Chondrocyte (in vitro differentiated cells): ENCODE results near the gene BTG1. TPM values are rescaled to one million over a fixed set of nuclear protein-coding genes. Genes with fewer than 3 reads are reported as not detected.

Source experiments
- DNase-seq: peaks from one replicate; pipeline ENCODE4 v3.0.0; 2021; ENCODE audit warnings: mixed read lengths, low spot score
- H3K27ac Mint-ChIP-seq: one replicate; pipeline ENCODE4 v1.8.0; 2021; ENCODE audit warnings: mild to moderate bottlenecking, moderate library complexity, mixed read lengths; ENCODE audit not compliant: unreplicated experiment
- H3K27me3 Mint-ChIP-seq: 2 replicates; pipeline ENCODE4 v1.8.0; 2021; ENCODE audit warnings: low read depth, mixed read lengths
- H3K36me3 Mint-ChIP-seq: 2 replicates; pipeline ENCODE4 v1.8.0; 2021; ENCODE audit warnings: low read depth, mixed read lengths
- H3K4me1 Mint-ChIP-seq: 2 replicates; pipeline ENCODE4 v1.8.0; 2021; ENCODE audit warnings: low read depth, mild to moderate bottlenecking, mixed read lengths
- H3K4me3 Mint-ChIP-seq: one replicate; pipeline ENCODE4 v1.8.0; 2021; ENCODE audit warnings: mild to moderate bottlenecking, moderate library complexity, mixed read lengths; ENCODE audit not compliant: unreplicated experiment
- H3K9me3 Mint-ChIP-seq: 2 replicates; pipeline ENCODE4 v1.8.0; 2021; ENCODE audit warnings: low read depth, mixed read lengths
- CTCF ChIP-seq: fragments of 200-600 bp; sonication (generic); IDR thresholded peaks from 2 replicates; pipeline ENCODE4 v1.5.0; 2021; ENCODE audit warnings: antibody characterized with exemption, mild to moderate bottlenecking, moderate library complexity
- total RNA-seq: library from RNA; stranded (reverse); gene quantifications from 3 replicates; pipeline ENCODE4 v1.2.1, GENCODE V29; 2021

BTG1 gene
- total RNA-seq, 1 donor from 2014 or later, result 53.6 TPM

DNA sequence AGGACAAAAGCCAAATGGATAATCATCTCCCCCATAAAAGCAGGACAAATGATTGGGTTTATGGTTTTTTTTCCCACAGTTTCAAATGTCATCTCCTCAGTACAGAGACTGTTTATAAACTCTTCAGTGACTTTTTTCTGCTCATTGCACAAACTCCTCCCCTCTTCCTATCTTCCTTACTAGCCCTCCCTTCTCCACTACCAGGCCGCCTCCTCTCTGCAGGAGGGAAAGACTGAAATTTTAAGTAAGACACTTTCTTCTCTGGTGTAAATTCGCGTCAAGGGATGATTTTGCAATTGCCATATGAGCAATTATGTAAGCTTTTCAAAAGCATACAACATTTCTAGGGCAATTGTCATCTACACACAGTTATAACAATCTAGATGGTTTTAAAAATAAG is 37.0 kb downstream of the BTG1 start:
- Mint-ChIP-seq H3K4me3 (no peak overlapping the region), H3K36me3 (no peaks in the 10 kb centered on the region), H3K4me1 (peaks cover 6% of the 10 kb centered on the region), H3K27ac (no peak overlapping the region), H3K9me3 (no peaks in the 10 kb centered on the region), H3K27me3 (no peaks in the 10 kb centered on the region)
- TF ChIP-seq CTCF, result peak; percentile 22
- no peak for DNase-seq

DNA sequence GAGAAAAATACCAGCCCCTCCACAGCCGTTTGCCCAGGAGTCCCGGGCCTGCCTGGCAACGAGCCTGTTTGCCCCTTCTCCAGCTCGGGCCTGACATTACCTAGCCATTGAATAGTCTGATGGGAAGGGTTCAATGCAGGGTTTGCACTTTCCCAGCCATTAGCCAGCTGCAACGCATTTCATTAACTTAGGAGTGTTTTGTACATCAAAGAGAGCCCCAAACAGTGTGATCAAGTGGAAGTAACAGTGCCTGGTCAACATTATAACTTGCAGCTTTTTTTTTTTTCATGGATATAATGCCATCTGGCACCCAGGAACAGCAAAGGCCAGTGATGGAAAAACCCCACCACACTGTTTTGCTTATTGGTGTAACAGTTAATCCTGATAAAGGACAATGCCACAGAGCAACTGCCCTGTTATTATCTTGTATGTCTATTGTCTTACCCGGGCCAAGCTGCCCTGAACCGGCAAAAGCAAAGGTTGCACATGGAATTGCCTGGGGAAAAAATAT is 38.0 kb downstream of the BTG1 start:
- Mint-ChIP-seq H3K27me3 (no peaks in the 10 kb centered on the region), H3K27ac (no peak overlapping the region), H3K4me3 (no peak overlapping the region), H3K36me3 (no peaks in the 10 kb centered on the region), H3K9me3 (no peaks in the 10 kb centered on the region), H3K4me1 (peaks cover 6% of the 10 kb centered on the region)
- TF ChIP-seq CTCF, result no peak
- DNase-seq, result no peak

DNA sequence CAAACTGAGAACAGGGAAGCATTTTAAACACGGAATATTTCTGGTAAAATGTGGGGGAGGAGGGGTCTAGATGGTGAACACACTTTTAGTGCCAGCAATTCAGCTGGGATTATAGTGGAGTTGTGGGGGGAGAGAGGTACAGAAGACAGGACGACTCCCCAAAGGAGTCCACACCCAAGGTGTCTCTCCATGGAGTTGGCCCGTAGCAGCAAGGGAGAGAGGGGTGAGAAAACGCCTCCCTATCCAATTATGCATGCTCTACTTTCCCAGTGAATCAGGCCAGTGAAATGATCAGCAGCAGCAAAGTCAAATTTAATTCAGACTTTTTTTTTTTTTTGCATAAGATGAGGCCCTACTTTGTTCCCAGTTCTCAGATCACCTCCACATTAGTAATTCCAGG is 38.6 kb downstream of the BTG1 start:
- Mint-ChIP-seq H3K36me3 (no peaks in the 10 kb centered on the region), H3K4me3 (no peak overlapping the region), H3K27ac (no peak overlapping the region), H3K27me3 (no peaks in the 10 kb centered on the region), H3K4me1 (peaks cover 9% of the 10 kb centered on the region), H3K9me3 (no peaks in the 10 kb centered on the region)
- TF ChIP-seq CTCF, result no peak
- no peak for DNase-seq

DNA sequence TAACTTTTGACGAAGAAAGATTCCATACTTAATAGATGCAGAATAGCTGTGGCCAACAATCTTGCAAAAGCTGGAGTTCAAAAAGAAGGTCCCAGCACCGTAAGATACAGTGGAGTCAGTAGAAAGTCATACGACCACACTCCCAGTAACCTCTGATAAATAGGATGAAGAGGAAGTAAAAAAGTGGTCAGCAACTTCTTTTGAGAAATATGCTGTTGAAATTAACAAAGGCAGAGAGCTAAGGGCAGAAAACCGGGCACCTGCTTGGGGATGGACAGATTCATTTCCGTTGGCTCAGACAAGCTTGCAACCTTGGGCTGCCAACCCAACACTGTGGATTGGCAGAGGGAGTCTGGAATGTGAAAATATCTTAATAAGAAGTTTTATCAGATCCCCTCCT is 40.0 kb downstream of the BTG1 start:
- no peak for DNase-seq
- no peak for TF ChIP-seq CTCF
- no peaks in the 10 kb centered on the region for H3K27me3 Mint-ChIP-seq
- H3K4me3 Mint-ChIP-seq, result no peak overlapping the region
- no peak overlapping the region for H3K27ac Mint-ChIP-seq
- H3K36me3 Mint-ChIP-seq, result no peaks in the 10 kb centered on the region
- no peaks in the 10 kb centered on the region for H3K9me3 Mint-ChIP-seq
- H3K4me1 Mint-ChIP-seq, result peaks cover 11% of the 10 kb centered on the region

DNA sequence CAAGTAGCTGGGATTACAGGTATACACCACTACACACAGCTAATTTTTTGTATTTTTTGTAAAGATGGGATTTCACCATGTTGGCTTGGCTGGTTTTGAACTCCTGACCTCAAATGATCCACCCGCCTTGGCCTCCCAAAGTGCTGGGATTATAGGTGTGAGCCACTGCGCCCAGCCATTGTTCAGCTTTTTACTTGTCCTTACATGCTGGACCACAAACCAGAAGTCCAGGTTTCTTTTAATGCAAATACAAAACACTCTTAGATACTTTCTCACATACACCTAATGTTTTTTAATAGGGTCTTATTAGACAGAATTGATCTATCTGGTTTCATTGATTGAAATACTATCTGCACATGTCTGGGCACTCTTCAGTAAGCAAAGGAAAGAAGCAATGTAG is 40.5 kb downstream of the BTG1 start:
- H3K4me1 Mint-ChIP-seq, result peaks cover 11% of the 10 kb centered on the region
- no peak for TF ChIP-seq CTCF
- no peaks in the 10 kb centered on the region for H3K9me3 Mint-ChIP-seq
- no peak for DNase-seq
- no peaks in the 10 kb centered on the region for H3K27me3 Mint-ChIP-seq
- H3K27ac Mint-ChIP-seq, result no peak overlapping the region
- no peaks in the 10 kb centered on the region for H3K36me3 Mint-ChIP-seq
- H3K4me3 Mint-ChIP-seq, result no peak overlapping the region
